GM18502 (cell line): Measurements from ENCODE around the gene ACE2.

Source experiments
- ATAC-seq: cut with Tn5 transposase; IDR thresholded peaks from one replicate; pipeline ENCODE4 v1.9.1; 2021; ENCODE audit warnings: mild to moderate bottlenecking; ENCODE audit not compliant: unreplicated experiment, poor library complexity

ACE2 gene

GRCh38 chrX:15600745-15601144 is at the start of gene ACE2:
TSS of gene ACE2 (minus strand) at chrX:15600960. CDS start at chrX:15600911, 49 bp downstream.
- no peak for ATAC-seq

DNA sequence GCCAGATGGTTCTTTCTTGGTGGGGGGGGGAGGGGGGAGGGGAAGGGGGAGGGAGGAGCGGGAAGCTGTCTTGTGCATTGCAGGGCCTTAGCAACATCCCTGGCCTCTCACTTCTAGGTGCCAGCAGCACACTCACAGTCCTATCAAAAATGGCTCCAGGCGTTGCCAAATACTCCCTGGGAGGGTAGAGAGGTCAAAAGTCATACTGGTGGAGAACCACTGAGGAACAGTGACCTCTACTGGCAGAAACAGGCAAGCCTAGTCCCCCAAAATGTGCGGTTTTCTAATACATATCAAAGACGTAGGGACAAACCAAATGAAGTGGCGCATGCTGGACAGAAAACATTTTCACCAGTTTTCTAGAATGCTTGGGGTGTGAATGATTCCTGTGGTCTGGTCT is 46.8 kb upstream of the ACE2 start:
- ATAC-seq: peak; percentile 59

- ATAC-seq: no peak
Measured at GRCh38 chrX:15646543-15646942, 45.8 kb upstream of the ACE2 start.

- ATAC-seq: no peak
Measured at GRCh38 chrX:15646031-15646430, 45.3 kb upstream of the ACE2 start.

DNA sequence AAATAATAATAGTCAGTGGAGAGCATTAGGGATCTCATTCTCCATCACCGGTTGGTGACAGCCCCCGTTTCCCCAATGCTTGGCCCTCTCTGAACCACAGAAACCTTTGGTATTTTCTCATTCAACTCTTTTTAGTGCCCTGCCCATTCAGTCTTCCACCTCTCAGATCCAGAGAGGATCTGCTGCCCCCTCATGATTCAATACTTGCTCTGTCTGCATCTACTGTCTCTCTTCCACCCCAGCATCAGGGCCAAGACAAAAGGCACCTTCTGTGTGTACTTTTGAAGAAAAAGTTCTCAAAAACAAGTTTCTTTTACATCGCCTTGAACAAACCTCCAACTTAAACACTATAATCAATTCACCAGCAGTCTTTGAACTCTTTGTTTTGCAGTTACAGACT is 44.5 kb upstream of the ACE2 start:
- no peak for ATAC-seq

GRCh38 chrX:15644560-15644872 is 43.8 kb upstream of the ACE2 start:
- ATAC-seq: no peak

DNA sequence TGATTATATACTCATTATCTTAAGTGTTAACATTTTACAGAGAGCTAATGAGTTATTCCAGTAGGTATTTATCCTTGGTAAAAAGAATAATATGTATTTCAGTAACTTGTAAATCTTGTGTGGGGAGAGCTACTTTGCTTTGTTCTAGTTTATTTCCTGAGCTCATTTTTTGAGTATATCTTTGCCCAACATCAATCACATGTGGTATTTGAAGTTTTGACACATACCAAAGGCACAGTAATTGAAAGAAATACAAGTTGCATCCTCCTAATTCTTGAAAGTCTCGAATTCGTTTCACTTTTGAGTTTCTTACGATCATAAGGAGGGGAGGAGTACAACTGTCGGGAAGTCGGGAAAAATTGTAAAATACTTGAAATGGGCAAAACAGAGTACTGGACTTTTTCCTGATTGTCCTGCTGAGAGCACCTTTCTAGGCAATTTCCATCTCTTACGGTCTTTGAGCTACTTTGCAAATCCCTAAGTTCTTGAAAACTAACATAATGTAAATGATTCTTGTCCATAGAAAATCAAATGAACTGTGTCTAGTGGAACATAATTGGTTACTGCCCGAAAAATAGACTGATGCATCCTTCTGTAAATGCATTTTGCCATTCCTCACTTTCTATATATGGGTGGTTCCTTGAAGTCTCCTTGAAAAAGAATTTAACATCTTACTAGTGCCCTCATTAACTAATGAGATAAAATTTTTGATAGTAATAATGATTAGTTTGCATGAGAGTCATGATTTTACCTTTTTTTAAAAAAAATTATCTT is 43.2 kb upstream of the ACE2 start:
- no peak for ATAC-seq

- no peak for ATAC-seq
Measured at GRCh38 chrX:15631637-15632036, 30.9 kb upstream of the ACE2 start.

GRCh38 chrX:15623054-15623453 is 22.3 kb upstream of the ACE2 start:
- no peak for ATAC-seq

GRCh38 chrX:15619053-15619755 is 18.4 kb upstream of the ACE2 start:
- ATAC-seq: no peak

DNA sequence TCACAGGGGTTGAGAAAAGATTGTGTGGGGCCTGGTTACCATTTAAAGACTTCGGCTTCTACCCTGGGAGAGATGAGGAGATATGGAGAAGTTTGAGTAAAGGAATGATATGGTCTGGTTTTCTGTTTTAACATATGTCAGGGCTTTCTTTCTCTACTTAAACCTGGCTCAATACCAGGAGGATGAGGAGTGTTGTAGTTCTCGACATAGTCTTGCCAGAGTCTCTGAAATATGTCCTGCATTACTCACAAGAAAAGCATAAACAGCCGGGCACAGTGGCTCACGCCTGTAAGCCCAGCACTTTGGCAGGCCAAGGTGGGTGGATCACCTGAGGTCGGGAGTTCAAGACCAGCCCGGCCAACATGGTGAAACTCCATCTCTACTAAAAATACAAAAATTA is 16.4 kb upstream of the ACE2 start:
- no peak for ATAC-seq

GRCh38 chrX:15616531-15616930 is 15.8 kb upstream of the ACE2 start:
- ATAC-seq: no peak

GRCh38 chrX:15607067-15607466 is 6.3 kb upstream of the ACE2 start:
- ATAC-seq: no peak

DNA sequence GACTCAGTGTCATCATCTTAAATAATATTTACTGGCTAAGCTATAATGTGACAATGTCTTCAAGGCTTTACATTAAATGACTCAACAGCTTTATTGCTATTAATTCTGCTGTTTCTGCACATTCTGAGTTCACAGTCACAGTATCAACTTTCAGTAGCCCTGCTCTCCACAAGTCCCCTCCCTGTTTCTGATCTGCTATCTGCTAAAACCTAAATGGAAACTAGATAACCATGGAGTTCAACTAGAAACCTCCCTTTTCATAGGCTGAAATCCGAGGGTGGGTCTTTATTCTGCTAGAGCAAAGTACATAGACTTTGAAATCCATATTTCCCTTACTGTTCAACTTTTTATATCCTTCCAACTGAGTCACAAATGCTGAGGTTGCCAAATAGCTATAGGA is 5.4 kb upstream of the ACE2 start:
- ATAC-seq: no peak

DNA sequence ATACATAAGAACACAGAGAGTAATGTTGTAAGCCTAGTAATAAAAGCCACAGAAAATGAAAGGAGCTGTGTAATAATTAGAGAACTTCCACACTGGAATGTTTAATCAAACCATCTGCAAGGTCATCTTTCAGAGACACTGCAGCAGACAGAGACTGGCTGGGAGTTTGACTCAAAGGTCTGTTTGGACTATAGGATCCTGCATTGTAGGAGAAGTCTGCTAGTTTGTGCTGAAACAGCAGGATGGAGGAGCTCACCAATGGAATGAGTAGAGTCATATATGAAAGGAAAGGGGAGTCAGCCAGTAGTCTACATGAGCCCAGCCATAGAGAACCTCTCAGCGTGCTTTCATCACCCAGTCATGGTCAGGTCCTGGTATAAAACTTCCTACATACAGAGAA is 4.5 kb upstream of the ACE2 start:
- ATAC-seq: no peak

- no peak for ATAC-seq
Measured at GRCh38 chrX:15602761-15603160, 2.0 kb upstream of the ACE2 start.

- ATAC-seq: no peak
Measured at GRCh38 chrX:15601932-15602331, 1.2 kb upstream of the ACE2 start.

DNA sequence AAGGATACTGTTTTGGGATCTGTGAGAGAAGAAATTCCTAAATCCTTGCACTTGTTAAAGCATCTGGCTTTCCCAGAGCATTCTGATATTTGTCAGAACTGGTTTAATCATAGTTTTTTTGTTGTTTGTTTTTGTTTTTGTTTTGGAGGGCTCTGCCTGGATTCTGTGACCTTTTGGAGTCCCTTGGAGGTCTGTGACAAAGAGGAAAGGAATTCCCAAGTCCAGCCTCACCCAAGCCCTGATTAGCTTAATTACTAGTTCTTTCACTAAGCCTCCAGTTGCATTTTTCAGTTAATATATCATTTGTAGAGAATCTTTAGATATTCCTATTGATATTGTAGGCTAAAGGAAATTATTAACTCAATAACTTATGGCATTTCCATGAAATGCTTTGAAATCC is 711 bp downstream of the ACE2 start:
- no peak for ATAC-seq

DNA sequence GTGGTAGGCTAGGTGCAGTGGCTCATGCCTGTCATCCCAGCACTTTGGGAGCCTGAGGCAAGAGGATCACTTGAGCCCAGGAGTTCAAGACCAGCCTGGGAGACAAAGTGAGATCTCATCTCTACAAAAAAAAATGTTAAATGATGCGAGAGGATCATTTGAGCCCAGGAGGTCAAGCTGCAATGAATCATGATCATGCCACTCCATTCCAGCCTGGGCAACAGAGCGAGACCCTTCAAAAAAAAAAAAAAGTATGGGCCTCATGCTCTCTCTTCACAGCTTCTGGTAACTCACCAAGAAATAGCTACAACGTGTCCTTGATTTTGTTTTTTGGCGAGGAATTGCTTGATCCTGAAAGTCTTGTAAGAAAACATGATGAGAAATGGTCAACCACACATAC is 1.3 kb downstream of the ACE2 start:
- ATAC-seq: no peak

- no peak for ATAC-seq
Measured at GRCh38 chrX:15598026-15598425, 2.7 kb downstream of the ACE2 start.

GRCh38 chrX:15594371-15594770 is 6.4 kb downstream of the ACE2 start:
- no peak for ATAC-seq
